Stimulated activated CD4-positive, alpha-beta T cell treated with anti-CD3 and anti-CD28 coated beads, Interleukin-4, amount 100 ng/mL, for 48 hours (primary cell): Measurements from ENCODE around the gene KAZN.

Source experiments
- DNase-seq, 2 donors: peaks; one replicate each; pipeline ENCODE4 v3.0.0-alpha.2; 2020; ENCODE audit warnings: low read depth in 2 of 2

The KAZN gene

GRCh38 chr1:14887044-14887566 lies 288.6 kb downstream of the KAZN start:
- DNase-seq = no peak

GRCh38 chr1:14887764-14888350 lies 289.4 kb downstream of the KAZN start:
- DNase-seq = no peak

DNA sequence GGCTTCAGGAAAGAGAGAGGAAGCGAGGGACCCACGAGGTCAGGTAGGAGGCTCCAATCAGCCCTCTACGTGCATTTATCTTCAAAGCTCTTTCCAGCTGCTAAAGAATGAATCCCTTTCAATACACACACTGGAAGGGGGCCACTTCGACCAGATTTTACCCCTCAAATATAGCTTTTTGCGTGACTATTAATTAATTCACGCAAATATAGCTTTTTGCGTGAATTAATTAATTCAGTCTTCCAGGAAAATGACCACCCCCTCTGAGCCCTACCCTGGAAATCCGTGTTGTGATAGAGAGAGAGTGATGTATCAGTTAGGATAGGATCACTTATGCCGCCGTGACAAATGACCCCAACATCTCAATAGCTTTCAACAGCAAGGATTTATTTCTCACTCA lies 289.9 kb downstream of the KAZN start:
- no peak for DNase-seq

DNA sequence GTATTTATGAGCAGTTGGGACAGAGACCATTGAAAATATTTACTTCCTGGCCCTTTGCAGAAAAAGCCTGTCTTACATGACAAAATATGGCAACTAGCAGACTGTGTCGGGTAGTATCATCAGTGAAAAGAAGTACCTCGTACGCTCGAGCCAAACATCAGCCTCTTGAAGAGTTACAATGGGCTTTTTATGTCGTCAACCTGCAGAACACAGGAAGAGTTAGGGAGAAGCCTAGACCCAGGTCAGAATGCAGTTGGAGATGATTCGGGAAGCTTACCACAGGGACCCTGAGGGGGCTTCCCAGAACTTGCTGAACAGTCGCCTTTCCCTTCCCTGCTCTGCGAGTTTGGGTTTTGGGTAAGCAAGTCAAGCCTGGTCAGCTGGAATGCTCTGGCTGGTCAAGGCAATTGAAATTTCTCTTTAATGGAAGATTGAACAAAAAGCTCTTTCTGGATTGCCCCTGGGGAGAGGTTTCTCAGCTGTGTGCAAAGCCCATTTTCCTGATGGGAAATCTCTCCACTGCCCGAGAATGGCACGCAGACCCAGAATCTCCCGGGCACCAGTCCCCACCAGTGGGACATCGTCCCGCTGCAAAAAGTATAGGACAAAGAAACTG lies 291.4 kb downstream of the KAZN start:
- DNase-seq = no peak

- no peak for DNase-seq
Measured at GRCh38 chr1:14891991-14892390, 293.5 kb downstream of the KAZN start.

DNA sequence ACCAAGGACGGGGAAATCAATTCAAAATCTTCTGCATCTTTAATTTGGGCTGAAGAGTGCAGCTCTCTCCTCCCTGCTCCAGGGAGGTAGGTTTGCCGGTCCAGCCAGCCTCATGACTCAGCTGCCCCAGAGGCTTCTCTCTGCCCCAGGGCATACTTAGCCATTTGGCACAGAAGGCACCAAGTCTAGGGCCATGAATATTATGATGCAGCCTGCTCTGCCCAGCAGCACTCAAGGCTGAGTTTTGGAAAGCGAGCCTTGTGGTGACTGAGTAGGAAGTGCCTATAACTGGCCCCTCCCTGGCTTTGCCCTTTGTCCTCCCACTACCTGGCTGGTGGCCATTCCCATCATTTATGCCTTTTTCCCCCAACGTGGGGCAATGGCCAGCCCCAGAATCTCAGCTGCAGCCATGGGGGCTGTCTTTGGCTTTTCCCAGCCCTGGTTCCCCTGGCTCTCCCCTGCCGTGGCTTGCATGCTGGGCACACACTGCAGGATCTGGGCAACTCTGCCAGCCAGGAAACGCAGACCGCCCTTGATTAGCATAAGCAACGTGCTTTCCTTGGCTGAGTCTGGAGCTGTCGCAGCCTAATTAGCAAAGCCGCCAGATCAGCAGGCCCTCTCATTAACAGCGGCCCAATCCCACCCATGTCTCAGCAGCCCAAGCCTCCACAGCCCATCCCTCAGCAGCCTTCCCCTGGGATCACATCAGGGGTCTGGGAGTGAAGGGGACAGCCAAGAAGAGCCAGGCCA lies 296.5 kb downstream of the KAZN start:
- DNase-seq = no peak

DNA sequence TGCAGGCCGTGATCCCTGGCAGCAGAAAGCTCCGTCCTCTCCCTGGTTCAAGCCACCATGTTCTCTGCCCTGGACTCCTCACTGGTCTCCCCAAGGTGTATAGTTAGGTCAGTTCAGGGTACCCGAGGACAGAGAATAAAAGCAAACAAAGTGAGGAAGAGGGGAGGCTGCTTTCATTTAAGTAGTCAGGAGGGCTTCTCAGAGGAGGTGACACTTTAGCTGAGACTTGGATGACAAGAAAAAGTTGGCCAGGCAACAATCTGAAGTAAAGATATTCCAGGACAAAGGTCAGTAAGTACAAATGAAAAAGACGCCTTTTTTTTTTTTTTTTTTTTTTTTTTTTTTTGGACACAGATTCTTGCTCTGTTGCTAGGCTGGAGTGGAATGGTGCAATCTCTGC lies 297.2 kb downstream of the KAZN start:
- DNase-seq = no peak

GRCh38 chr1:14896381-14897079 lies 298.0 kb downstream of the KAZN start:
- no peak for DNase-seq

DNA sequence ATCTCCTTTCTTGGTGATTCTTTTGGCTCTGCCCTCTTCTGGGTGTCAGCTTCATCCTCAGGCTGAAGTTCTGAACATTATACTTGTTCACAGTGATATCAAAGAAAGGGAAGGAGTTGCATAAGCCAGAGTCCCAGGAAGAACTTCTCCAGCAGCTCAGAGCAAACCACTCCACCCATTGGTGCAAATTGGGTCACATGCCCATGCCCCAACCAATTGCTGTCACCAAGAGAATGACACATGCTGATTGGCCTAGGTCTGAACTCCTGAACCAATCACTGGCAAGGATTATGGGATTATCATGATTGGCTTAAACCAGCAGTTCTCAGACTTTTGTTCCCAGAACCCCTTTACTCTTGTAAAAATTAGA lies 298.6 kb downstream of the KAZN start:
- DNase-seq = no peak

DNA sequence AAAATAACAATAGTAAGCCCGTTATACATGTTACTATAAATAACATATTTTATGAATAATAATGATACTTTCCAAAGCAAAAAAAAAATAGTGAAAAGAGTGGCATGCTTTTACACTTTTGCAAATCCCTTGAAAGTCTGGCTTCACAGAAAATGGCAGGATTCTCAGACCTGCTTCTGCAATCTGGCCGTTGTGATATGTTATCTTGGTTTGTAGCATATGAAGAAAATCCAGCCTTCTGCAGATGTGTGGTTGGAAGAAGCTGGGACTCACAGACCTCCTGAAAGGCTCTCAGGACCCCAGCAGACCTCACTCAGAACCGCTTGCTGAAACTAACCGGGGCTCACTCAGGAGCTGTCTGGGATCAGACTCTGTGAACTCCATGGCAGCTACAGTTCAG lies 299.1 kb downstream of the KAZN start:
- no peak for DNase-seq

DNA sequence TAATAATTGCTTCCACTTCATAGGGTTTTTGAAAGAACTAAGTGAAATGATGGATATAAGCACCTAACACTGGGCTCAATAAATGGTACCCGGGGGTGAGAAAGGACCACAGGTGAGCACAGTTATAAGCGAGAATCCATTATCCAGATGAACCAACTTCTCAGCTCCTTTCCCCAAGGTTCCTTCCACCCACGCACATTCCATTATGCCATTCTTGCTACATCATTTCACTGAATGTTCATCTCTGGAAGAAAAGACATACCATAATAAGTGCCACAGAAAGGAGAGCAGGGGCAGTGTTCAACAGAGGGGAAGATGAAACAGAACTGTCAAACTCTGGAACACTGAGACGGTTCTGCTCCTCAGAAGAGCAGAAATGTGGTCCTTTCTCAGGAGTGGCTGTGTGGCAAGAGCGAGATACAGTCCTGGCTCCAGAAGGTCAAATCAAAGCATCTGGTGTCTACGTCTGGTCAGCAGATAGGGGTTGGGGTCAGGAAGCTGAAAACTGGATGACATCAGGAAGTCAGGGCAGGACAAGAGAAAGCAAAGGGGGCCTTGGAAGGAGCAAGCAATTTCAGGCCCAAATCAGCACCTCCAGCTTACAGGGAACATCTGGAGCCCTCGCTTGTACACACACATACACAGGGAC lies 299.6 kb downstream of the KAZN start:
- no peak for DNase-seq

DNA sequence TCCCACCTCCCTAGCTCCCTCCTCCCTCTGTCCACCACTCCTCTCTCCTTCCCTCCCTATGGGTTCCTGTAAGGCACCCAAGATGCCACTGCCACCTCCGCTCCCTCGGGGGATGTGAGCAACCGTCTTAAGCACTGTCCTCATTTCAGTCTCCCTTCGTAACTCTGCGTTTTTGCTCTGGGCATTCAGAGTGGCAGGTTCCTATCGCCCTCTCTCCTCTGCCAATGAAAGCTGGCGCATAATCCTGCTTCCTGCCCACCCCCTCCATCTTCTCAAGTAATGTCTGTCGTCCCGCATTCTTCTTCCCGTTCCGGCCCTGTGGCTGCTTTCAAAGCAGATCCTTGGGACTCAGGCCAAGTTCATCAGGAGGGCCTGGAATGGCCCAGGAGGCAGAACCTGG lies 301.2 kb downstream of the KAZN start:
- no peak for DNase-seq

- no peak for DNase-seq
Measured at GRCh38 chr1:14901371-14901954, 303.0 kb downstream of the KAZN start.

GRCh38 chr1:14903922-14904321 lies 305.4 kb downstream of the KAZN start:
- DNase-seq = no peak

DNA sequence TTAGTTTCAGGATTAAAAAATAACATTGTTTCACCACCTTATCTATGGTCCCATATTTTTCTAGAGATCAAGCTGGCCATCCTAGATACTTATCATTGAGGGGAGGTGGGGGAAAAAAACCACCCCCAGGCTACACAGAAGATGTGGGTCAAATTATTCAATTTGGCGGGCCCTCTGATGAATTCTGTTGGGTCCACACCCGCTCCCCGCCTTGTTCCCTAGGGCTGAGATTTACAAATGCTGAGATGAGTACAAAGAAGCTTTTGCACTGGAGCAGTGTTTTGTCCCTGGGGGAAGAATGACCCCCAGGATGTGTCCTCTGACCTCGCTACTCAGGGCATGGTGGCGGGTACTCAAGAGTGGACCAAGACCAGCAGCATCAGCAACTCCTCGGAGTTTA lies 308.2 kb downstream of the KAZN start:
- no peak for DNase-seq

DNA sequence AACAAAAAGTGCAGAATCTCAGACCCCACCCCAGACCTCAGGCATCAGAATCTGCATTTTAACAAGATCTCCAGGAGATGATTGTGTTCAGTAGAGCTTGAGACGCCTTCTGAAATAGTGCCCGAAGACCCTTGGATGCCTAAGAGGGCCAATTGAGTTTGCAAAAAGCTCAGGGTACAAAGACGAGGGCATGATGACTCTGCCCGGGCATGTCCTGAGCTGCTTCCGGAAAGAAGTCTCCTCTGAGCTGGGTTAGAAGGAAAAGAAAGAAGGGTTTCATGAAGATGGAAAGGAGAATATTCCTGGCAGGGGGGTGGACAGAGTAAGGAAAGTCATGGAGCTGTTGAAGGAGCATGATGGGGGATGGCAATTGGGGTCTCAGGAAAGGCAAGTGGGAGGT lies 308.9 kb downstream of the KAZN start:
- no peak for DNase-seq

GRCh38 chr1:14909273-14909672 lies 310.8 kb downstream of the KAZN start:
- DNase-seq = no peak

DNA sequence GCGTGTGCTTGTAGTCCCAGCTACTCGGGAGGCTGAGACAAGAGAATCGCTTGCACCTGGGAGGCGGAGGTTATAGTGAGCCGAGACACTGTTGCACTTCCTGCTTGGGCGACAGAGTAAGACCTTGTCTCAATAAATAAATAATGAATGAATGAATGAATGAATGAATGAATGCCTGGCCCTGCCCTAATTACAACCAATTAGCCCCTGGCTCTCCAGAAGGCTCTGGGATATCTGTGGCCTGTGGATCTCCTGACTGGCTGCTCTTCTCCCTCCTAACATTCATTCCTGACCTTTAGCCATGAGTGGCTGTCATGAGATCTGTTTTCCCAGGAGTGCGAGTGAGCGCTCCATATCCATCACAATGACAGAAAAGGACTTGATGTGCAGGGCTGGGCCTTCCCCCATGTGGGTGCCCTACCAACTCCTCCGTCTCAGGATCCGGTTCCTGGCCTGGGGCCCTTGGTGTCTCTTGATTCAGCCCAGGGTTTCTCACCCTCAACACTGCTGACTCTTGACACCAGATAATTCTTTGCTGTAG lies 311.5 kb downstream of the KAZN start:
- no peak for DNase-seq

DNA sequence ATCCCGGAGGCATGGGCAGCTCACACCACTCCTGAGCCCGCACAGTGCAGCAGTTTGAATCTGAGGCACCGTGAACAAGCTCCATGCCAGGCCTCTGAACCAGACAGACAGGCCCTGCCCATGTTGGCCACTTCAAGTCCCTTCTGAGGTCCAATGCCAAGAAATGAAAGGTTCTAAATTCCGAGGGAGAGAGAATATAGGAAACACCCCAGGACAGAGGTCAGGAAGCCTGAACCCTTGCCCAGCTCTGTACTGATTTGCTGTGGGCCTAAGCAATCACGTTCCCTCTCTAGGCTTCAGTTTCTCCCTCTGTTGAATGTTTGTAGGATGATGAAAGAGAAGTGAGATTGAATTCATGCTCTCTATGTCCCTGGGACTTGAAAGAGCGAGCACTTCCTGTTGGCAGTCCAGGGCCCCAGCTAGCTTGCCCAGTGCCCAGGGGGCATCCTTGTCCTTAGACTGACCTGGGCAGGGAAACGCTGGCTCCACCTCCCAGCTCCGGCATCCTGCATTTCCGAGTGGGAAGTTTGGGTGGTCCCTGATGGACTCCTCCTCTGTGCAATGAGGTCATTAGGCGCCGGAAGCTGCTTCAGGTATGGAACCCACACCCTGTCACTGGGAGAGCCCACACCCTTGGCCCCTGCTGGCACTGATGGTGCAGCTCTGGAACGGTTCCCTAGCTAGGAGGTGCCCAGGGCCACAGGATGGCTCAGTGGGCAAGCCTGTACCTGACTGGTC lies 312.7 kb downstream of the KAZN start:
- DNase-seq = no peak

GRCh38 chr1:14912839-14913481 lies 314.5 kb downstream of the KAZN start:
- DNase-seq = no peak
